ENCODE measurements around the gene BIN1. TPM values are rescaled to one million over a fixed set of nuclear protein-coding genes. Genes with fewer than 3 reads are reported as not detected.

The BIN1 gene
- total RNA-seq, 2 donors from 2014 or later: 18.0 to 35.9 TPM

GRCh38 chr2:127096718-127097470 is 10.1 kb downstream of the BIN1 start:
- ATAC-seq: no peak
- DNase-seq (ENCODE audit: low spot score): no peak
- Mint-ChIP-seq H3K4me3 (no peak overlapping the region), H3K27me3 (no peaks in the 10 kb centered on the region), H3K9me3 (no peaks in the 10 kb centered on the region), H3K4me1 (ENCODE audit: low read depth in 2 of 2) (peaks cover 7 to 8% of the 10 kb centered on the region in 2 donors), H3K36me3 (no peaks in the 10 kb centered on the region), H3K27ac (peak overlapping the region in 1 of 2 donors; percentile 18)

GRCh38 chr2:127096280-127096679 is 10.7 kb downstream of the BIN1 start:
- DNase-seq (ENCODE audit: low spot score) (no peak), ATAC-seq (no peak)
- Mint-ChIP-seq H3K4me3 (no peak overlapping the region), H3K4me1 (ENCODE audit: low read depth in 2 of 2) (peaks cover 7 to 8% of the 10 kb centered on the region in 2 donors), H3K36me3 (no peaks in the 10 kb centered on the region), H3K9me3 (no peaks in the 10 kb centered on the region), H3K27ac (peak overlapping the region in 1 of 2 donors; percentile 18), H3K27me3 (no peaks in the 10 kb centered on the region)

GRCh38 chr2:127095784-127096183 is 11.2 kb downstream of the BIN1 start:
- DNase-seq (ENCODE audit: low spot score) (no peak), ATAC-seq (no peak)
- H3K4me1 Mint-ChIP-seq (ENCODE audit: low read depth in 2 of 2): peaks cover 7 to 8% of the 10 kb centered on the region in 2 donors
- no peaks in the 10 kb centered on the region for H3K9me3 Mint-ChIP-seq
- no peak overlapping the region for H3K27ac Mint-ChIP-seq
- no peaks in the 10 kb centered on the region for H3K27me3 Mint-ChIP-seq
- no peak overlapping the region for H3K4me3 Mint-ChIP-seq
- H3K36me3 Mint-ChIP-seq: no peaks in the 10 kb centered on the region

- Mint-ChIP-seq H3K9me3 (no peaks in the 10 kb centered on the region), H3K27ac (no peak overlapping the region), H3K4me1 (ENCODE audit: low read depth in 2 of 2) (peaks cover 7 to 8% of the 10 kb centered on the region in 2 donors), H3K4me3 (no peak overlapping the region), H3K27me3 (no peaks in the 10 kb centered on the region), H3K36me3 (no peaks in the 10 kb centered on the region)
- no peak for ATAC-seq
- no peak for DNase-seq (ENCODE audit: low spot score)
These were observed 11.7 kb downstream of the BIN1 start for GRCh38 chr2:127095367-127095641.

- Mint-ChIP-seq H3K9me3 (no peaks in the 10 kb centered on the region), H3K4me3 (no peak overlapping the region), H3K27me3 (no peaks in the 10 kb centered on the region), H3K36me3 (no peaks in the 10 kb centered on the region), H3K4me1 (ENCODE audit: low read depth in 2 of 2) (peaks cover 7 to 8% of the 10 kb centered on the region in 2 donors), H3K27ac (no peak overlapping the region)
- DNase-seq (ENCODE audit: low spot score) (no peak), ATAC-seq (no peak)
These were observed 12.2 kb downstream of the BIN1 start for GRCh38 chr2:127094509-127095366.

- DNase-seq (ENCODE audit: low spot score): no peak
- Mint-ChIP-seq H3K36me3 (no peaks in the 10 kb centered on the region), H3K27ac (peak overlapping the region in 1 of 2 donors; percentile 73), H3K9me3 (no peaks in the 10 kb centered on the region), H3K4me1 (ENCODE audit: low read depth in 2 of 2) (peaks cover 7 to 8% of the 10 kb centered on the region in 2 donors), H3K27me3 (peaks cover 0 to under 1% of the 10 kb centered on the region in 2 donors), H3K4me3 (peak overlapping the region; percentile 51)
- ATAC-seq: peak; percentile 22
These were observed 13.2 kb downstream of the BIN1 start for GRCh38 chr2:127093648-127094210.

- DNase-seq (ENCODE audit: low spot score): no peak
- peaks cover 7 to 8% of the 10 kb centered on the region in 2 donors for H3K4me1 Mint-ChIP-seq (ENCODE audit: low read depth in 2 of 2)
These were observed 13.9 kb downstream of the BIN1 start for GRCh38 chr2:127092901-127093516.

GRCh38 chr2:127092306-127092705 is 14.6 kb downstream of the BIN1 start:
- DNase-seq (ENCODE audit: low spot score): no peak
- H3K4me3 Mint-ChIP-seq: no peak overlapping the region

More at GRCh38 chr2:127092901-127093516, 13.9 kb downstream of the BIN1 start:
- peak overlapping the region; percentile 51 for H3K4me3 Mint-ChIP-seq
- ATAC-seq: no peak
- no peaks in the 10 kb centered on the region for H3K9me3 Mint-ChIP-seq
- peaks cover 0 to 3% of the 10 kb centered on the region in 2 donors for H3K27me3 Mint-ChIP-seq
- no peaks in the 10 kb centered on the region for H3K36me3 Mint-ChIP-seq
- peak overlapping the region in 1 of 2 donors; percentile 73 for H3K27ac Mint-ChIP-seq

GRCh38 chr2:127091886-127092285 is 15.1 kb downstream of the BIN1 start:
- no peak overlapping the region for H3K4me3 Mint-ChIP-seq
- H3K27ac Mint-ChIP-seq: no peak overlapping the region
- peaks cover 10 to 11% of the 10 kb centered on the region in 2 donors for H3K4me1 Mint-ChIP-seq (ENCODE audit: low read depth in 2 of 2)
- no peak for ATAC-seq
- H3K9me3 Mint-ChIP-seq: no peaks in the 10 kb centered on the region
- H3K36me3 Mint-ChIP-seq: no peaks in the 10 kb centered on the region
- DNase-seq (ENCODE audit: low spot score): no peak
- H3K27me3 Mint-ChIP-seq: peaks cover 0 to 3% of the 10 kb centered on the region in 2 donors

More at GRCh38 chr2:127092306-127092705, 14.6 kb downstream of the BIN1 start:
- H3K9me3 Mint-ChIP-seq: no peaks in the 10 kb centered on the region
- ATAC-seq: no peak
- H3K36me3 Mint-ChIP-seq: no peaks in the 10 kb centered on the region
- peaks cover 7 to 8% of the 10 kb centered on the region in 2 donors for H3K4me1 Mint-ChIP-seq (ENCODE audit: low read depth in 2 of 2)
- H3K27me3 Mint-ChIP-seq: peaks cover 0 to 3% of the 10 kb centered on the region in 2 donors
- no peak overlapping the region for H3K27ac Mint-ChIP-seq

- H3K36me3 Mint-ChIP-seq: no peaks in the 10 kb centered on the region
- no peaks in the 10 kb centered on the region for H3K9me3 Mint-ChIP-seq
- peaks cover 0 to 3% of the 10 kb centered on the region in 2 donors for H3K27me3 Mint-ChIP-seq
- ATAC-seq (no peak), DNase-seq (ENCODE audit: low spot score) (no peak)
- peaks cover 14% of the 10 kb centered on the region in 2 donors for H3K4me1 Mint-ChIP-seq (ENCODE audit: low read depth in 2 of 2)
- H3K27ac Mint-ChIP-seq: no peak overlapping the region
- no peak overlapping the region for H3K4me3 Mint-ChIP-seq
These were observed 15.8 kb downstream of the BIN1 start for GRCh38 chr2:127091148-127091547.

GRCh38 chr2:127090281-127091120 is 16.5 kb downstream of the BIN1 start:
- H3K27ac Mint-ChIP-seq: no peak overlapping the region
- H3K36me3 Mint-ChIP-seq: no peaks in the 10 kb centered on the region
- no peaks in the 10 kb centered on the region for H3K9me3 Mint-ChIP-seq
- ATAC-seq (no peak), DNase-seq (ENCODE audit: low spot score) (no peak)
- H3K4me3 Mint-ChIP-seq: no peak overlapping the region
- H3K4me1 Mint-ChIP-seq (ENCODE audit: low read depth in 2 of 2): peaks cover 15 to 18% of the 10 kb centered on the region in 2 donors
- H3K27me3 Mint-ChIP-seq: peaks cover 0 to 3% of the 10 kb centered on the region in 2 donors

- H3K9me3 Mint-ChIP-seq: no peaks in the 10 kb centered on the region
- ATAC-seq (no peak), DNase-seq (ENCODE audit: low spot score) (no peak)
- peaks cover 0 to 3% of the 10 kb centered on the region in 2 donors for H3K27me3 Mint-ChIP-seq
- H3K27ac Mint-ChIP-seq: no peak overlapping the region
- peaks cover 22 to 23% of the 10 kb centered on the region in 2 donors for H3K4me1 Mint-ChIP-seq (ENCODE audit: low read depth in 2 of 2)
- no peaks in the 10 kb centered on the region for H3K36me3 Mint-ChIP-seq
- H3K4me3 Mint-ChIP-seq: no peak overlapping the region
These were observed 17.3 kb downstream of the BIN1 start for GRCh38 chr2:127089478-127090235.

Data from natural killer cell treated with Interleukin-12 subunit alpha and Interleukin-12 subunit beta and Interleukin-15 and Interleukin-18, amount 100 ng/mL, for 72 hours (primary cell).